ENCODE results near the gene CTNNA2.

CTNNA2 gene

GRCh38 chr2:79936715-79937114 is 423.9 kb downstream of the CTNNA2 start:
- no peak for DNase-seq

GRCh38 chr2:79938648-79939047 is 425.8 kb downstream of the CTNNA2 start:
- no peak for DNase-seq

GRCh38 chr2:79940364-79940763 is 427.5 kb downstream of the CTNNA2 start:
- no peak for DNase-seq

- DNase-seq = no peak
Measured at GRCh38 chr2:79941179-79941578, 428.3 kb downstream of the CTNNA2 start.

GRCh38 chr2:79944205-79944604 is 431.4 kb downstream of the CTNNA2 start:
- DNase-seq = no peak

- DNase-seq = no peak
Measured at GRCh38 chr2:79945653-79946445, 433.0 kb downstream of the CTNNA2 start.

- DNase-seq = no peak
Measured at GRCh38 chr2:79947751-79948150, 434.9 kb downstream of the CTNNA2 start.

- DNase-seq = no peak
Measured at GRCh38 chr2:79950526-79950925, 437.7 kb downstream of the CTNNA2 start.

- DNase-seq = no peak
Measured at GRCh38 chr2:79952616-79953015, 439.8 kb downstream of the CTNNA2 start.

- DNase-seq = no peak
Measured at GRCh38 chr2:79960035-79960434, 447.2 kb downstream of the CTNNA2 start.

GRCh38 chr2:79960519-79960918 is 447.7 kb downstream of the CTNNA2 start:
- no peak for DNase-seq

- no peak for DNase-seq
Measured at GRCh38 chr2:79964966-79965365, 452.1 kb downstream of the CTNNA2 start.

GRCh38 chr2:79966369-79966768 is 453.5 kb downstream of the CTNNA2 start:
- no peak for DNase-seq

GRCh38 chr2:79966882-79967281 is 454.0 kb downstream of the CTNNA2 start:
- DNase-seq = no peak

GRCh38 chr2:79971807-79972206 is 459.0 kb downstream of the CTNNA2 start:
- DNase-seq = no peak

GRCh38 chr2:79972661-79973060 is 459.8 kb downstream of the CTNNA2 start:
- no peak for DNase-seq

- DNase-seq = no peak
Measured at GRCh38 chr2:79975791-79976565, 463.1 kb downstream of the CTNNA2 start.

GRCh38 chr2:79977792-79978191 is 464.9 kb downstream of the CTNNA2 start:
- no peak for DNase-seq

- DNase-seq = no peak
Measured at GRCh38 chr2:79980116-79980515, 467.3 kb downstream of the CTNNA2 start.

- DNase-seq = no peak
Measured at GRCh38 chr2:79980816-79981215, 468.0 kb downstream of the CTNNA2 start.

- DNase-seq = no peak
Measured at GRCh38 chr2:79981316-79981715, 468.5 kb downstream of the CTNNA2 start.

GRCh38 chr2:79982445-79982844 is 469.6 kb downstream of the CTNNA2 start:
- no peak for DNase-seq

GRCh38 chr2:79984476-79984875 is 471.6 kb downstream of the CTNNA2 start:
- no peak for DNase-seq

- no peak for DNase-seq
Measured at GRCh38 chr2:79985145-79985544, 472.3 kb downstream of the CTNNA2 start.
